ENCODE measurements around the gene EXOC4.

GRCh38 chr7:133751079-133751478, 498.2 kb downstream of the EXOC4 start:
- TF ChIP-seq CTCF (IDR thresholded peaks at IDR 0.05; ENCODE audit: control extremely low read depth in 1 of 3, insufficient read depth in 1 of 3, low read depth in 1 of 3, low read length in 3 of 3) (no peak), USF2 (IDR thresholded peaks at IDR 0.05; ENCODE audit: low read length) (no peak), POLR2AphosphoS5 (IDR thresholded peaks at IDR 0.05; ENCODE audit: low read depth, low read length) (no peak), CEBPB (IDR thresholded peaks at IDR 0.05; ENCODE audit: low read depth, low read length) (no peak), JUND (IDR thresholded peaks at IDR 0.05; ENCODE audit: low read length) (no peak), NRF1 (IDR thresholded peaks at IDR 0.05; ENCODE audit: low read depth, low read length) (no peak), YY1 (IDR thresholded peaks at IDR 0.05; ENCODE audit: low read depth, low read length) (no peak), TAF1 (IDR thresholded peaks at IDR 0.05; ENCODE audit: low read depth, low read length) (no peak)
